Astrocyte (in vitro differentiated cells and primary cell): ENCODE measurements around the gene ADCK1. TPM values are rescaled to one million over a fixed set of nuclear protein-coding genes. Genes with fewer than 3 reads are reported as not detected.

Source experiments
- DNase-seq: peaks from one replicate; pipeline ENCODE4 v3.0.0-alpha.2; 2010; ENCODE audit warnings: low read depth
- FAIRE-seq: peaks from 2 replicates; lab custom pipeline; 2011; peaks lifted over from hg19 to GRCh38; lab: Jason Lieb, UNC
- H2AFZ ChIP-seq: 2 replicates; pipeline ENCODE4 v1.6.0; 2012; ENCODE audit warnings: low read depth, low read length, inconsistent platforms
- H3K27ac ChIP-seq: 2 replicates; pipeline ENCODE4 v1.5.1; 2011; ENCODE audit warnings: low read depth, low read length, inconsistent platforms
- H3K27me3 ChIP-seq: 2 replicates; pipeline ENCODE4 v1.6.0; 2011; ENCODE audit warnings: low read length, inconsistent platforms; ENCODE audit not compliant: insufficient read depth
- H3K36me3 ChIP-seq: 2 replicates; pipeline ENCODE4 v1.5.1; 2011; ENCODE audit warnings: low read length, inconsistent platforms; ENCODE audit not compliant: insufficient read depth
- H3K4me1 ChIP-seq: 2 replicates; pipeline ENCODE4 v1.5.1; 2011; ENCODE audit warnings: low read length, inconsistent platforms; ENCODE audit not compliant: insufficient read depth
- H3K4me2 ChIP-seq: 2 replicates; pipeline ENCODE4 v1.6.0; 2012; ENCODE audit warnings: low read length, inconsistent platforms
- H3K4me3 ChIP-seq: 2 replicates; pipeline ENCODE4 v1.5.1; 2011; ENCODE audit warnings: low read depth, mild to moderate bottlenecking, low read length, inconsistent platforms; ENCODE audit not compliant: insufficient read depth
- H3K79me2 ChIP-seq: 2 replicates; pipeline ENCODE4 v1.6.0; 2012; ENCODE audit warnings: mild to moderate bottlenecking, low read length, inconsistent platforms; ENCODE audit not compliant: insufficient read depth
- H3K9ac ChIP-seq: 2 replicates; pipeline ENCODE4 v1.6.0; 2012; ENCODE audit warnings: mild to moderate bottlenecking, low read length, inconsistent platforms
- H3K9me3 ChIP-seq: 2 replicates; pipeline ENCODE4 v1.5.1; 2012; ENCODE audit warnings: low read depth, mild to moderate bottlenecking, low read length, inconsistent platforms; ENCODE audit not compliant: insufficient read depth
- H4K20me1 ChIP-seq: 2 replicates; pipeline ENCODE4 v1.6.0; 2012; ENCODE audit warnings: low read length, inconsistent platforms; ENCODE audit not compliant: insufficient read depth
- H3K27ac Mint-ChIP-seq: one replicate; pipeline ENCODE4 v1.8.0; 2021; ENCODE audit warnings: mild to moderate bottlenecking, mixed read lengths; ENCODE audit not compliant: unreplicated experiment
- H3K27me3 Mint-ChIP-seq: one replicate; pipeline ENCODE4 v1.8.0; 2021; ENCODE audit warnings: low read depth, mixed read lengths; ENCODE audit not compliant: unreplicated experiment
- H3K36me3 Mint-ChIP-seq: one replicate; pipeline ENCODE4 v1.8.0; 2021; ENCODE audit warnings: low read depth, mixed read lengths; ENCODE audit not compliant: unreplicated experiment
- H3K4me1 Mint-ChIP-seq: one replicate; pipeline ENCODE4 v1.8.0; 2021; ENCODE audit warnings: low read depth, mixed read lengths; ENCODE audit not compliant: unreplicated experiment
- H3K4me3 Mint-ChIP-seq: one replicate; pipeline ENCODE4 v1.8.0; 2021; ENCODE audit warnings: mild to moderate bottlenecking, moderate library complexity, mixed read lengths; ENCODE audit not compliant: unreplicated experiment
- H3K9me3 Mint-ChIP-seq: one replicate; pipeline ENCODE4 v1.8.0; 2021; ENCODE audit warnings: mild to moderate bottlenecking, mixed read lengths; ENCODE audit not compliant: unreplicated experiment
- CTCF ChIP-seq: IDR thresholded peaks from 2 replicates; pipeline ENCODE4 v1.5.1; 2011; ENCODE audit warnings: low read depth, mild to moderate bottlenecking, inconsistent platforms, low read length, moderate library complexity; ENCODE audit not compliant: insufficient read depth
- EZH2 ChIP-seq: IDR thresholded peaks from 2 replicates; pipeline ENCODE4 v1.6.1; 2012; ENCODE audit warnings: mild to moderate bottlenecking, low read length, inconsistent platforms; ENCODE audit not compliant: insufficient read depth
- total RNA-seq: library from RNA; stranded (reverse); gene quantifications from 2 replicates; pipeline ENCODE4 v1.2.1, GENCODE V29; 2021

The ADCK1 gene
- total RNA-seq, 1 donor from 2014 or later = 5.8 TPM

GRCh38 chr14:77976591-77976990 lies 176.7 kb downstream of the ADCK1 start:
- Mint-ChIP-seq H3K27ac (no peak overlapping the region), H3K4me3 (no peak overlapping the region), H3K4me1 (peaks cover 7% of the 10 kb centered on the region), H3K36me3 (no peaks in the 10 kb centered on the region), H3K27me3 (peaks cover 31% of the 10 kb centered on the region), H3K9me3 (peaks cover 6% of the 10 kb centered on the region)
- no peaks in the 10 kb centered on the region for H4K20me1 ChIP-seq
- DNase-seq (no peak), FAIRE-seq (no peak)
- H3K36me3 ChIP-seq = no peaks in the 10 kb centered on the region
- no peak overlapping the region for H3K9ac ChIP-seq
- no peak overlapping the region for H3K4me3 ChIP-seq
- no peak overlapping the region for H2AFZ ChIP-seq
- peaks cover 33% of the 10 kb centered on the region for H3K27me3 ChIP-seq
- no peak for TF ChIP-seq EZH2
- no peak for TF ChIP-seq CTCF
- H3K27ac ChIP-seq = no peak overlapping the region
- no peaks in the 10 kb centered on the region for H3K79me2 ChIP-seq
- peaks cover 3% of the 10 kb centered on the region for H3K4me1 ChIP-seq
- no peak overlapping the region for H3K4me2 ChIP-seq
- no peaks in the 10 kb centered on the region for H3K9me3 ChIP-seq

GRCh38 chr14:77979171-77979570 lies 179.3 kb downstream of the ADCK1 start:
- H3K4me3 ChIP-seq = no peak overlapping the region
- FAIRE-seq = no peak
- no peak overlapping the region for H3K27ac ChIP-seq
- H3K4me1 Mint-ChIP-seq = peaks cover 7% of the 10 kb centered on the region
- H3K9ac ChIP-seq = no peak overlapping the region
- no peak for DNase-seq
- H3K27ac Mint-ChIP-seq = no peak overlapping the region
- H3K9me3 Mint-ChIP-seq = peaks cover 6% of the 10 kb centered on the region
- no peaks in the 10 kb centered on the region for H3K36me3 Mint-ChIP-seq
- peaks cover 3% of the 10 kb centered on the region for H3K4me1 ChIP-seq
- peaks cover 28% of the 10 kb centered on the region for H3K27me3 Mint-ChIP-seq
- H3K4me3 Mint-ChIP-seq = no peak overlapping the region
- no peaks in the 10 kb centered on the region for H3K79me2 ChIP-seq
- H2AFZ ChIP-seq = no peak overlapping the region
- peaks cover 39% of the 10 kb centered on the region for H3K27me3 ChIP-seq
- H3K36me3 ChIP-seq = no peaks in the 10 kb centered on the region
- no peaks in the 10 kb centered on the region for H4K20me1 ChIP-seq
- no peak for TF ChIP-seq EZH2
- TF ChIP-seq CTCF = no peak
- no peaks in the 10 kb centered on the region for H3K9me3 ChIP-seq
- no peak overlapping the region for H3K4me2 ChIP-seq

- Histone ChIP-seq H3K4me3 (no peak overlapping the region), H3K36me3 (no peaks in the 10 kb centered on the region), H3K4me1 (peaks cover 3% of the 10 kb centered on the region), H3K79me2 (no peaks in the 10 kb centered on the region), H3K27me3 (peaks cover 42% of the 10 kb centered on the region), H3K9ac (no peak overlapping the region), H2AFZ (no peak overlapping the region), H3K4me2 (peak overlapping the region; percentile 78), H4K20me1 (no peaks in the 10 kb centered on the region), H3K9me3 (no peaks in the 10 kb centered on the region), H3K27ac (no peak overlapping the region)
- Mint-ChIP-seq H3K4me1 (peaks cover 8% of the 10 kb centered on the region), H3K36me3 (no peaks in the 10 kb centered on the region), H3K27ac (no peak overlapping the region), H3K9me3 (peaks cover 6% of the 10 kb centered on the region), H3K4me3 (peak overlapping the region; percentile 61), H3K27me3 (peaks cover 28% of the 10 kb centered on the region)
- TF ChIP-seq CTCF (no peak), EZH2 (no peak)
- FAIRE-seq (no peak), DNase-seq (peak; percentile 51)
Observed at GRCh38 chr14:77979666-77980351, 179.9 kb downstream of the ADCK1 start.
